Measurements from ENCODE around the gene SPATA45.
"Not testable (repeated sequence)": the region's sequence is repeated elsewhere in the genome, so short reads cannot be mapped to it uniquely, and the experiment has no call there.

Gene SPATA45

GRCh38 chr1:212862111-212862690, 14.8 kb upstream of the SPATA45 start:
- no peak for DNase-seq (ENCODE audit: low read depth, low spot score)
- no CpG with 5 or more reads among the region's 2 CpGs for WGBS (ENCODE audit: insufficient coverage, insufficient read length)
- Histone ChIP-seq H3K36me3 (ENCODE audit: control insufficient read depth, insufficient read depth, low read length) (peaks cover 2% of the 10 kb centered on the region; the same call in 1 of the 2 replicates), H3K27me3 (ENCODE audit: control insufficient read depth, insufficient read depth, low read length) (no peaks in the 10 kb centered on the region), H3K4me1 (ENCODE audit: control insufficient read depth, insufficient read depth, low read length) (no peaks in the 10 kb centered on the region), H3K27ac (ENCODE audit: low read length) (no peak overlapping the region), H3K9me3 (ENCODE audit: control insufficient read depth, insufficient read depth, low read length) (no peaks in the 10 kb centered on the region), H3K4me3 (ENCODE audit: low read length) (peak overlapping the region; percentile 20; the same call in 1 of the 2 replicates)

GRCh38 chr1:212860713-212861581, 13.5 kb upstream of the SPATA45 start:
- H3K27me3 ChIP-seq (ENCODE audit: control insufficient read depth, insufficient read depth, low read length): no peaks in the 10 kb centered on the region
- H3K36me3 ChIP-seq (ENCODE audit: control insufficient read depth, insufficient read depth, low read length): peaks cover 2% of the 10 kb centered on the region; the same call in 1 of the 2 replicates
- H3K9me3 ChIP-seq (ENCODE audit: control insufficient read depth, insufficient read depth, low read length): no peaks in the 10 kb centered on the region
- DNase-seq (ENCODE audit: low read depth, low spot score): no peak
- no peaks in the 10 kb centered on the region for H3K4me1 ChIP-seq (ENCODE audit: control insufficient read depth, insufficient read depth, low read length)
- H3K4me3 ChIP-seq (ENCODE audit: low read length): peak overlapping the region; percentile 36; the same call in 1 of the 2 replicates
- no peak overlapping the region for H3K27ac ChIP-seq (ENCODE audit: low read length)
- WGBS (ENCODE audit: insufficient coverage, insufficient read length): no CpG with 5 or more reads among the region's 5 CpGs

- H3K27ac ChIP-seq (ENCODE audit: low read length): no peak overlapping the region
- WGBS (ENCODE audit: insufficient coverage, insufficient read length): no CpG with 5 or more reads among the region's 54 CpGs
- DNase-seq (ENCODE audit: low read depth, low spot score): no peak
Observed at GRCh38 chr1:212858461-212859265, 11.2 kb upstream of the SPATA45 start.

GRCh38 chr1:212857992-212858460, 10.6 kb upstream of the SPATA45 start, which contains the start of gene FLVCR1:
Gene FLVCR1 (plus strand): TSS chr1:212858275. CDS start chr1:212858453, 178 bp downstream.
- no CpG with 5 or more reads among the region's 54 CpGs for WGBS (ENCODE audit: insufficient coverage, insufficient read length)
- Histone ChIP-seq H3K27ac (ENCODE audit: low read length) (no peak within 1 kb of the TSS), H3K9me3 (ENCODE audit: control insufficient read depth, insufficient read depth, low read length) (no peaks in the 10 kb centered on the region)

More at GRCh38 chr1:212858461-212859265, 11.2 kb upstream of the SPATA45 start:
- Histone ChIP-seq H3K4me1 (ENCODE audit: control insufficient read depth, insufficient read depth, low read length) (peaks cover 2% of the 10 kb centered on the region), H3K4me3 (ENCODE audit: low read length) (peak overlapping the region; percentile 81), H3K27me3 (ENCODE audit: control insufficient read depth, insufficient read depth, low read length) (no peaks in the 10 kb centered on the region), H3K36me3 (ENCODE audit: control insufficient read depth, insufficient read depth, low read length) (no peaks in the 10 kb centered on the region), H3K9me3 (ENCODE audit: control insufficient read depth, insufficient read depth, low read length) (no peaks in the 10 kb centered on the region)

GRCh38 chr1:212856755-212857154, 9.3 kb upstream of the SPATA45 start:
- Histone ChIP-seq H3K4me1 (ENCODE audit: control insufficient read depth, insufficient read depth, low read length) (peaks cover 3% of the 10 kb centered on the region), H3K4me3 (ENCODE audit: low read length) (peak overlapping the region; percentile 81; the same call in 1 of the 2 replicates), H3K9me3 (ENCODE audit: control insufficient read depth, insufficient read depth, low read length) (no peaks in the 10 kb centered on the region), H3K36me3 (ENCODE audit: control insufficient read depth, insufficient read depth, low read length) (no peaks in the 10 kb centered on the region), H3K27ac (ENCODE audit: low read length) (no peak overlapping the region), H3K27me3 (ENCODE audit: control insufficient read depth, insufficient read depth, low read length) (no peaks in the 10 kb centered on the region)
- DNase-seq (ENCODE audit: low read depth, low spot score): no peak
- no CpG with 5 or more reads among the region's 16 CpGs for WGBS (ENCODE audit: insufficient coverage, insufficient read length)

More at GRCh38 chr1:212857992-212858460, 10.6 kb upstream of the SPATA45 start, which contains the start of gene FLVCR1:
- peaks cover 2% of the 10 kb centered on the region for H3K4me1 ChIP-seq (ENCODE audit: control insufficient read depth, insufficient read depth, low read length)
- no peaks in the 10 kb centered on the region for H3K27me3 ChIP-seq (ENCODE audit: control insufficient read depth, insufficient read depth, low read length)
- peak; percentile 84 for DNase-seq (ENCODE audit: low read depth, low spot score)
- peak within 1 kb of the TSS; percentile 81 for H3K4me3 ChIP-seq (ENCODE audit: low read length)
- no peaks in the 10 kb centered on the region for H3K36me3 ChIP-seq (ENCODE audit: control insufficient read depth, insufficient read depth, low read length)

GRCh38 chr1:212853658-212854057, 6.2 kb upstream of the SPATA45 start:
- H3K9me3 ChIP-seq (ENCODE audit: control insufficient read depth, insufficient read depth, low read length): no peaks in the 10 kb centered on the region
- H3K27me3 ChIP-seq (ENCODE audit: control insufficient read depth, insufficient read depth, low read length): no peaks in the 10 kb centered on the region
- H3K36me3 ChIP-seq (ENCODE audit: control insufficient read depth, insufficient read depth, low read length): no peaks in the 10 kb centered on the region
- no peak for DNase-seq (ENCODE audit: low read depth, low spot score)
- WGBS (ENCODE audit: insufficient coverage, insufficient read length): no CpG with 5 or more reads among the region's 5 CpGs
- H3K4me1 ChIP-seq (ENCODE audit: control insufficient read depth, insufficient read depth, low read length): peaks cover 3% of the 10 kb centered on the region
- no peak overlapping the region for H3K4me3 ChIP-seq (ENCODE audit: low read length)
- H3K27ac ChIP-seq (ENCODE audit: low read length): no peak overlapping the region

GRCh38 chr1:212852105-212852688, 4.7 kb upstream of the SPATA45 start:
- no peaks in the 10 kb centered on the region for H3K9me3 ChIP-seq (ENCODE audit: control insufficient read depth, insufficient read depth, low read length)
- no CpG with 5 or more reads among the region's 5 CpGs for WGBS (ENCODE audit: insufficient coverage, insufficient read length)
- no peaks in the 10 kb centered on the region for H3K27me3 ChIP-seq (ENCODE audit: control insufficient read depth, insufficient read depth, low read length)
- peaks cover 3% of the 10 kb centered on the region for H3K4me1 ChIP-seq (ENCODE audit: control insufficient read depth, insufficient read depth, low read length)
- H3K4me3 ChIP-seq (ENCODE audit: low read length): no peak overlapping the region
- H3K27ac ChIP-seq (ENCODE audit: low read length): no peak overlapping the region
- no peaks in the 10 kb centered on the region for H3K36me3 ChIP-seq (ENCODE audit: control insufficient read depth, insufficient read depth, low read length)
- no peak for DNase-seq (ENCODE audit: low read depth, low spot score)

GRCh38 chr1:212844521-212844920, 2.9 kb downstream of the SPATA45 start:
- H3K27me3 ChIP-seq (ENCODE audit: control insufficient read depth, insufficient read depth, low read length); H3K4me1 ChIP-seq (ENCODE audit: control insufficient read depth, insufficient read depth, low read length); H3K4me3 ChIP-seq (ENCODE audit: low read length); H3K27ac ChIP-seq (ENCODE audit: low read length); H3K9me3 ChIP-seq (ENCODE audit: control insufficient read depth, insufficient read depth, low read length); DNase-seq (ENCODE audit: low read depth, low spot score); H3K36me3 ChIP-seq (ENCODE audit: control insufficient read depth, insufficient read depth, low read length): not testable (repeated sequence)
- no CpG with 5 or more reads among the region's 3 CpGs for WGBS (ENCODE audit: insufficient coverage, insufficient read length)

GRCh38 chr1:212838145-212838544, 9.3 kb downstream of the SPATA45 start:
- H3K4me1 ChIP-seq (ENCODE audit: control insufficient read depth, insufficient read depth, low read length): no peaks in the 10 kb centered on the region
- H3K36me3 ChIP-seq (ENCODE audit: control insufficient read depth, insufficient read depth, low read length): no peaks in the 10 kb centered on the region
- no peak for DNase-seq (ENCODE audit: low read depth, low spot score)
- no peak overlapping the region for H3K27ac ChIP-seq (ENCODE audit: low read length)
- no peak overlapping the region for H3K4me3 ChIP-seq (ENCODE audit: low read length)
- no CpG with 5 or more reads among the region's 5 CpGs for WGBS (ENCODE audit: insufficient coverage, insufficient read length)
- no peaks in the 10 kb centered on the region for H3K27me3 ChIP-seq (ENCODE audit: control insufficient read depth, insufficient read depth, low read length)
- H3K9me3 ChIP-seq (ENCODE audit: control insufficient read depth, insufficient read depth, low read length): no peaks in the 10 kb centered on the region

Measured in iPS DF 6.9 (cell line).